K562 (cell line): ENCODE data around the gene SLC35A4. TPM values are rescaled to one million over a fixed set of nuclear protein-coding genes. Genes with fewer than 3 reads are reported as not detected.
"Not testable (repeated sequence)": the region's sequence is repeated elsewhere in the genome, so short reads cannot be mapped to it uniquely, and the experiment has no call there.

Experiments
- ATAC-seq: fragments of 200-7000 bp; cut with Tn5 transposase; 3 replicates; pipeline ENCODE4 v1.9.1; 2020; ENCODE audit warnings: moderate library complexity
- BruUV-seq: library from RNA; stranded (reverse); fragments of 400-500 nt; replicated peaks from 2 replicates; lab custom pipeline; 2021; lab: Mats Ljungman, UMichigan
- CTCF ChIA-PET: fragments of 300-600 bp; formaldehyde crosslinking; extraction: SDS; loops from one replicate; lab custom pipeline; 2021; ENCODE audit warnings: low intra/inter-chr PET ratio; lab: Yijun Ruan, JAX
- POLR2A ChIA-PET: fragments of 300-600, 350-650 bp; sonication (Branson Sonifier 250); formaldehyde crosslinking; extraction: SDS; loops from one replicate; lab custom pipeline; 2021; ENCODE audit warnings: antibody characterized with exemption, inconsistent platforms; lab: Yijun Ruan, JAX
- DNase-seq, 4 experiments: peaks; one replicate each; pipeline versions ENCODE4 v3.0.0 to v3.0.0-alpha.2; 2011 to 2018; ENCODE audit warnings: low spot score in 3 of 4, mixed read lengths in 3 of 4; ENCODE audit errors: extremely low read depth in 1 of 4
- FAIRE-seq: peaks from 2 replicates; lab custom pipeline; 2011; peaks lifted over from hg19 to GRCh38; lab: Jason Lieb, UNC
- H2AFZ ChIP-seq: 2 replicates; pipeline ENCODE4 v1.6.0; 2011; ENCODE audit warnings: low read depth, low read length, control low read depth, inconsistent platforms
- H3K27ac ChIP-seq: fragments of 200-600 bp; 3 replicates; pipeline ENCODE4 v1.8.0; 2011; ENCODE audit warnings: low read depth, mild to moderate bottlenecking, control low read depth, inconsistent platforms, low read length, moderate library complexity, mixed read lengths; ENCODE audit errors: extremely low read depth
- H3K27me3 ChIP-seq, 2 experiments: fragments of 300-600 bp in 1 of 2; 2 replicates in 1 of 2; 3 replicates in 1 of 2; pipeline versions ENCODE4 v1.6.0 to v1.8.0; 2011; ENCODE audit warnings: inconsistent platforms in 2 of 2, low read length in 2 of 2, mild to moderate bottlenecking in 1 of 2, mixed read lengths in 1 of 2, moderate library complexity in 1 of 2; ENCODE audit not compliant: control insufficient read depth in 2 of 2, insufficient read depth in 2 of 2
- H3K36me3 ChIP-seq: fragments of 300-600 bp; 3 replicates; pipeline ENCODE4 v1.8.0; 2011; ENCODE audit warnings: mild to moderate bottlenecking, low read length, inconsistent platforms; ENCODE audit not compliant: control insufficient read depth, insufficient read depth
- H3K4me1 ChIP-seq, 2 experiments: fragments of 200-600 bp in 1 of 2; replicated peaks in 1 of 2; 2 replicates in 1 of 2; 3 replicates in 1 of 2; pipeline versions ENCODE4 v1.5.1 to v1.8.0; 2011; ENCODE audit warnings: inconsistent platforms in 2 of 2, low read length in 2 of 2, mild to moderate bottlenecking in 1 of 2, mixed read lengths in 1 of 2, moderate library complexity in 1 of 2; ENCODE audit not compliant: control insufficient read depth in 2 of 2, insufficient read depth in 2 of 2
- H3K4me2 ChIP-seq: 2 replicates; pipeline ENCODE4 v1.6.1; 2011; ENCODE audit warnings: low read length, control low read depth, inconsistent platforms, mixed read lengths; ENCODE audit not compliant: insufficient read depth
- H3K4me3 ChIP-seq: fragments of 200-600 bp; sonication (generic), shearing (Covaris generic); 2 replicates; pipeline ENCODE4 v1.5.1; 2016; ENCODE audit warnings: control low read depth, inconsistent platforms
- H3K79me2 ChIP-seq: fragments of 200-600 bp; 3 replicates; pipeline ENCODE4 v1.8.0; 2011; ENCODE audit warnings: low read length, inconsistent platforms; ENCODE audit not compliant: control insufficient read depth, insufficient read depth
- H3K9ac ChIP-seq, 2 experiments: 2 replicates each; pipeline versions ENCODE4 v1.6.0 to v1.6.1; 2011; ENCODE audit warnings: low read depth in 2 of 2, low read length in 2 of 2, control low read depth in 1 of 2, inconsistent platforms in 1 of 2, mild to moderate bottlenecking in 1 of 2, mixed read lengths in 1 of 2; ENCODE audit not compliant: insufficient read depth in 1 of 2
- H3K9me1 ChIP-seq: one replicate; pipeline ENCODE4 v1.6.0; 2011; ENCODE audit warnings: inconsistent platforms, mild to moderate bottlenecking, low read length, moderate library complexity; ENCODE audit not compliant: control insufficient read depth, insufficient read depth
- H3K9me3 ChIP-seq: replicated peaks from 2 replicates; pipeline ENCODE4 v1.5.1; 2011; ENCODE audit warnings: low read depth, low read length, inconsistent platforms; ENCODE audit not compliant: control insufficient read depth, insufficient read depth
- H4K20me1 ChIP-seq: replicated peaks from 2 replicates; pipeline ENCODE4 v1.6.1; 2011; ENCODE audit warnings: low read length, inconsistent platforms, mixed read lengths; ENCODE audit not compliant: control insufficient read depth, insufficient read depth
- BRCA1 ChIP-seq, 2 experiments: fragments of 450-650 bp in 1 of 2; sonication (generic) in 1 of 2; formaldehyde crosslinking in 1 of 2; IDR thresholded peaks; 2 replicates each; pipeline versions ENCODE4 v1.5.0 to v1.6.1; 2017 to 2020; ENCODE audit warnings: mild to moderate bottlenecking in 1 of 2, missing genetic modification reagents in 1 of 2
- CC2D1A ChIP-seq: fragments of 450-650 bp; IDR thresholded peaks from 2 replicates; pipeline ENCODE4 v1.6.1; 2017; ENCODE audit warnings: mild to moderate bottlenecking
- ELF1 ChIP-seq: fragments of 200-800 bp; sonication (Bioruptor generic); IDR thresholded peaks from 2 replicates; pipeline ENCODE4 v1.6.1; 2016; ENCODE audit warnings: missing genetic modification characterization, missing compliant biosample characterization
- HNRNPK ChIP-seq: fragments of 200-400 bp; formaldehyde crosslinking; IDR thresholded peaks from one replicate; pipeline ENCODE4 v1.6.1; 2018; ENCODE audit warnings: mild to moderate bottlenecking, low read depth, low read length; ENCODE audit not compliant: poor library complexity, severe bottlenecking
- LEF1 ChIP-seq: fragments of 450-650 bp; IDR thresholded peaks from 2 replicates; pipeline ENCODE4 v1.6.1; 2016; ENCODE audit warnings: mild to moderate bottlenecking
- PKNOX1 ChIP-seq: fragments of 450-650 bp; IDR thresholded peaks from 2 replicates; pipeline ENCODE4 v1.6.1; 2016
- WGBS: fragments of 100-300 bp; shearing (Covaris generic); methylation state at CpG from one replicate; pipeline ENCODE4 v1.1.6; 2016; ENCODE audit warnings: low coverage, mixed read lengths; ENCODE audit not compliant: insufficient coverage; ENCODE audit errors: missing lambda C conversion rate; 5-methylcytosine and 5-hydroxymethylcytosine counted together
- in situ Hi-C: fragments of 300-500 bp; cut with MboI; formaldehyde crosslinking; loops from 4 replicates; pipeline ENCODE4 v1.15.0; 2018; ENCODE audit warnings: inconsistent platforms, mixed read lengths
- intact Hi-C: fragments of 100-400 bp; cut with micrococcal nuclease; formaldehyde crosslinking; loops from 2 replicates; pipeline ENCODE4 v1.14.2; 2022
- polyA plus RNA-seq, 8 experiments: library from polyadenylated mRNA; depleted of rRNA in 4 of 8; stranded (reverse) in 5 of 8; unstranded in 3 of 8; fragments of >200 nt; fragmentation: Nextera tagmentation in 2 of 8; fragmentation: Illumina TruSeq in 1 of 8; extraction: Ambion mirVana in 2 of 8; extraction: Trizol in 1 of 8; gene quantifications; 2 replicates each; pipeline versions ENCODE4 v1.2.1 to v1.2.3, GENCODE V29; 2011 to 2014; ENCODE audit warnings: inconsistent platforms in 1 of 8, missing spikeins in 1 of 8
- total RNA-seq, 7 experiments: library from RNA; depleted of rRNA in 6 of 7; stranded (reverse); fragments of >200 nt in 6 of 7; fragmentation: Illumina TruSeq in 2 of 7; extraction: Trizol in 2 of 7; gene quantifications; 2 replicates each; pipeline versions ENCODE4 v1.2.1 to v1.2.3, GENCODE V29; 2011 to 2021; ENCODE audit warnings: low replicate concordance in 1 of 7
- TF ChIP-seq, protein P1 (sequence below), 2 experiments: IDR thresholded peaks in 1 of 2; conservative IDR thresholded peaks in 1 of 2; 2 replicates each; pipeline ENCODE4 v1.6.1; 2016; ENCODE audit warnings: low read depth in 2 of 2, mild to moderate bottlenecking in 1 of 2, missing compliant biosample characterization in 1 of 2, missing genetic modification characterization in 1 of 2, moderate library complexity in 1 of 2
- TF ChIP-seq, protein P2 (sequence below): IDR thresholded peaks from 2 replicates; pipeline ENCODE4 v1.6.1; 2016; ENCODE audit warnings: missing genetic modification characterization, missing compliant biosample characterization

The SLC35A4 gene
- total and polyA plus RNA-seq, 9 of the 15 experiments (the other 6 are each of a cell fraction or from before 2014, with no cell fraction given), result 21.8 to 171 (median 42.5) TPM

DNA sequence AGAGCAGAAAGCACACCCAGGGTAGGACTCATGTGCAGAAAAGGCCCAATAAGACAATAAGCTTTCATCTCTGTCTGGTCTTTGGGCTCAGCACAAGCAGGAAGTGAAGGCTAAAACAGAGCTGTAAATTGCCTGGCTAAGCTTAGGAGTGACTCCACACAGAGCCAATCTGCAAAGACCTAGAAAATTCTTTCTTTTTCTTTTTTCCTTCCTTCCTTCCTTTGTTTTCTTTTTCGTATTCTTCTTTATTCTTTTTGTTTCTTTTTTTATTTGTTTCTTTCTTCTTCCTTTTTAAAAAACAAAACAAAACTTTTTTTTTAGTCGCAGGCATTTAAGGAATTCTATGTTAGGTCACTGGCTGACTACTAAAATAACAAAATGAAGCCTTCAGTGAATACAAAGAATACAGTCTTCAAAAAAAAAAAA is 12.2 kb downstream of the SLC35A4 start:
- intact Hi-C loops, result no loop called here
- no peak overlapping the region for H3K4me3 ChIP-seq
- peaks cover 8 to 10% of the 10 kb centered on the region in 2 experiments; a peak in 3 of 5 replicates for H3K4me1 ChIP-seq
- in situ Hi-C loops, result no loop called here
- no peak for DNase-seq
- no peaks in the 10 kb centered on the region for H3K27me3 ChIP-seq
- no peak overlapping the region for H3K27ac ChIP-seq
- no TSS peak for BruUV-seq
- WGBS, result 9% methylated on average over 1 of the region's 2 CpGs
- H4K20me1 ChIP-seq, result no peaks in the 10 kb centered on the region
- H2AFZ ChIP-seq, result peak overlapping the region; percentile 84
- CTCF ChIA-PET, result interaction anchor here (0.9 kb wide), 1 partner anchor 144 kb away, joined by 4 read pairs; no protein-coding TSS in a partner anchor
- TF ChIP-seq CC2D1A (peak; percentile 18; the same call in 1 of the 2 replicates), BRCA1 (IDR thresholded peaks at IDR 0.05) (no peak), BRCA1 (CRISPR knock-in tag; IDR thresholded peaks at IDR 0.05) (no peak), HNRNPK (no peak), ELF1 (peak; percentile 46; the same call in 1 of the 2 replicates), PKNOX1 (peak; percentile 92), LEF1 (0 out of 2 replicates have a peak, but pooled peaks have one; percentile 14)
- TF ChIP-seq, protein P1, sequence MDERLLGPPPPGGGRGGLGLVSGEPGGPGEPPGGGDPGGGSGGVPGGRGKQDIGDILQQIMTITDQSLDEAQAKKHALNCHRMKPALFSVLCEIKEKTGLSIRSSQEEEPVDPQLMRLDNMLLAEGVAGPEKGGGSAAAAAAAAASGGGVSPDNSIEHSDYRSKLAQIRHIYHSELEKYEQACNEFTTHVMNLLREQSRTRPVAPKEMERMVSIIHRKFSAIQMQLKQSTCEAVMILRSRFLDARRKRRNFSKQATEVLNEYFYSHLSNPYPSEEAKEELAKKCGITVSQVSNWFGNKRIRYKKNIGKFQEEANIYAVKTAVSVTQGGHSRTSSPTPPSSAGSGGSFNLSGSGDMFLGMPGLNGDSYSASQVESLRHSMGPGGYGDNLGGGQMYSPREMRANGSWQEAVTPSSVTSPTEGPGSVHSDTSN (CRISPR knock-in tag; IDR thresholded peaks at IDR 0.05; ENCODE audit: low read depth), result no peak
- TF ChIP-seq, protein P1 (tag; conservative IDR thresholded peaks at IDR 0.05; ENCODE audit: low read depth), result peak; percentile 76
- TF ChIP-seq, protein P2, sequence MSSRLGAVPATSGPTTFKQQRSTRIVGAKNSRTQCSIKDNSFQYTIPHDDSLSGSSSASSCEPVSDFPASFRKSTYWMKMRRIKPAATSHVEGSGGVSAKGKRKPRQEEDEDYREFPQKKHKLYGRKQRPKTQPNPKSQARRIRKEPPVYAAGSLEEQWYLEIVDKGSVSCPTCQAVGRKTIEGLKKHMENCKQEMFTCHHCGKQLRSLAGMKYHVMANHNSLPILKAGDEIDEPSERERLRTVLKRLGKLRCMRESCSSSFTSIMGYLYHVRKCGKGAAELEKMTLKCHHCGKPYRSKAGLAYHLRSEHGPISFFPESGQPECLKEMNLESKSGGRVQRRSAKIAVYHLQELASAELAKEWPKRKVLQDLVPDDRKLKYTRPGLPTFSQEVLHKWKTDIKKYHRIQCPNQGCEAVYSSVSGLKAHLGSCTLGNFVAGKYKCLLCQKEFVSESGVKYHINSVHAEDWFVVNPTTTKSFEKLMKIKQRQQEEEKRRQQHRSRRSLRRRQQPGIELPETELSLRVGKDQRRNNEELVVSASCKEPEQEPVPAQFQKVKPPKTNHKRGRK (tag), result peak; percentile 94
- no peaks in the 10 kb centered on the region for H3K9me3 ChIP-seq
- H3K9me1 ChIP-seq, result no peaks in the 10 kb centered on the region
- FAIRE-seq, result no peak
- no peaks in the 10 kb centered on the region for H3K36me3 ChIP-seq
- H3K4me2 ChIP-seq, result no peak overlapping the region
- 0 out of 4 replicates have a peak overlapping the region, but pooled peaks of 1 of the 2 experiments have one; percentile 12 for H3K9ac ChIP-seq
- no peaks in the 10 kb centered on the region for H3K79me2 ChIP-seq
- peak; percentile 74 for ATAC-seq
- POLR2A ChIA-PET, result interaction anchor here (0.9 to 2.4 kb wide), 2 partner anchors 11 to 16 kb away, joined by 3 to 12 read pairs; no protein-coding TSS in a partner anchor

GRCh38 chr5:140579188-140579747 is 14.6 kb downstream of the SLC35A4 start:
- H3K36me3 ChIP-seq, H4K20me1 ChIP-seq, BruUV-seq, H3K79me2 ChIP-seq, CTCF ChIA-PET, POLR2A ChIA-PET, FAIRE-seq, intact Hi-C loops, H3K9ac ChIP-seq, H2AFZ ChIP-seq, H3K9me1 ChIP-seq, in situ Hi-C loops, H3K4me1 ChIP-seq, ATAC-seq, DNase-seq, H3K4me2 ChIP-seq, H3K4me3 ChIP-seq, H3K27me3 ChIP-seq, H3K27ac ChIP-seq, H3K9me3 ChIP-seq: not testable (repeated sequence)
- 48% methylated on average over 6 of the region's 6 CpGs for WGBS
